Measurements from ENCODE around the gene CERK.
A peak's percentile ranks its signal among the peaks of the same experiment; 100 is the strongest.
"Not testable (repeated sequence)": the region's sequence is repeated elsewhere in the genome, so short reads cannot be mapped to it uniquely, and the experiment has no call there.

CERK gene

DNA sequence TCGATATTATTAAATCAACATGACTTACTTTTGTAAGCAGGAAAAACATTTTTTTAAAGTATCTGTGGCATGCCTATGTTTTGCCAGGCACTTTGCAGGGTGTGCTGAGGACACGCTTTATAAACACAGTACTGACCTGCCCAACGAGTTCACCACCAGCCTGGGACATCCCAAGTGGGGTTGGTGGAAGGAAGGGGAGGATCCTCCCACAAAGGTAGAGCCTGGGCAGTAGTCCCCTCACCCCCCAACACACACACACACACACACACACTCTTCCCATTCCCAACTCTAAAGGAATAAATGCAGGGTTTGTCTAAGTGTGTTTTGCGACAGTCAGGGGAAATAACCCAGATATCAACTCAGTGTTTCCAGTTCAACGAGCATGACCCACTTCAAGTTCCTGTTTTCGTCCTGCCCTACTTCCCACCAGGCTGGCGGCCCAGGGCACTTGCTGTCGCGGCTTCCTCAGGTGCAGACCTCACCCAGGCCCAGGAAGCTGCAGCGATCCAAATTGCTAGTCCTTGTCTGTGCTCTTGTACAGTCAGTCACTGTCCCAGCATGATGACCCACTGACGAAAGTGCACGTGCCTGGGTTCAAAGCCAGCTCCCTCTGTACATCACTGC lies 3.1 kb downstream of the CERK start:
- peak; percentile 65 for DNase-seq (ENCODE audit: extremely low read depth, insufficient read length)
- Histone ChIP-seq H3K27me3 (replicated peaks; ENCODE audit: control insufficient read depth, insufficient read depth, low read length) (no peaks in the 10 kb centered on the region), H3K36me3 (ENCODE audit: control insufficient read depth, insufficient read depth, low read length) (no peaks in the 10 kb centered on the region; the same call in 1 of the 2 replicates), H3K4me3 (replicated peaks; ENCODE audit: low read depth, low read length) (peak overlapping the region; percentile 7)
- TF ChIP-seq, protein P1, sequence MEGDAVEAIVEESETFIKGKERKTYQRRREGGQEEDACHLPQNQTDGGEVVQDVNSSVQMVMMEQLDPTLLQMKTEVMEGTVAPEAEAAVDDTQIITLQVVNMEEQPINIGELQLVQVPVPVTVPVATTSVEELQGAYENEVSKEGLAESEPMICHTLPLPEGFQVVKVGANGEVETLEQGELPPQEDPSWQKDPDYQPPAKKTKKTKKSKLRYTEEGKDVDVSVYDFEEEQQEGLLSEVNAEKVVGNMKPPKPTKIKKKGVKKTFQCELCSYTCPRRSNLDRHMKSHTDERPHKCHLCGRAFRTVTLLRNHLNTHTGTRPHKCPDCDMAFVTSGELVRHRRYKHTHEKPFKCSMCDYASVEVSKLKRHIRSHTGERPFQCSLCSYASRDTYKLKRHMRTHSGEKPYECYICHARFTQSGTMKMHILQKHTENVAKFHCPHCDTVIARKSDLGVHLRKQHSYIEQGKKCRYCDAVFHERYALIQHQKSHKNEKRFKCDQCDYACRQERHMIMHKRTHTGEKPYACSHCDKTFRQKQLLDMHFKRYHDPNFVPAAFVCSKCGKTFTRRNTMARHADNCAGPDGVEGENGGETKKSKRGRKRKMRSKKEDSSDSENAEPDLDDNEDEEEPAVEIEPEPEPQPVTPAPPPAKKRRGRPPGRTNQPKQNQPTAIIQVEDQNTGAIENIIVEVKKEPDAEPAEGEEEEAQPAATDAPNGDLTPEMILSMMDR (IDR thresholded peaks at IDR 0.05; ENCODE audit: insufficient read depth, low read length, poor library complexity, severe bottlenecking): no peak

DNA sequence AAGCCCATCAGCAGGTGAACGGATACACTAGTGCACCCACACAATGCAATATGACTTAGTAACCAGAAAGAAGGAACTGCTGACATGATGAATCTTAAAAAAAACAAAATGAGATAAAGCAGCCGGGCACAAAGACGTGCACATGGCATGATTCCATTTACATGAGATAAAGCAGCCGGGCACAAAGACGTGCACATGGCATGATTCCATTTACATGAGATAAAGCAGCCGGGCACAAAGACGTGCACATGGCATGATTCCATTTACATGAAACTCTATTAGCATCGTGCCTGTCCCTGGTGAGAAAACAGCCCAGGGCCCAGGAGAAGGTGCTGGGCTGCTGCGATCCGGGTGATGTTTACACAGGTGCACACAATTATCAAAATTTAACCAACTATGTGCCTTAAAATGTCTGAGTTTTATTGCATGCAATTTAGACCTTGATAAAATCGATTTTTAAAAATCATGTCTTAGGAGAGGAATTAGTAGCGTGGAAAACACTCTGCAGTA lies 3.8 kb downstream of the CERK start:
- H3K27me3 ChIP-seq (replicated peaks; ENCODE audit: control insufficient read depth, insufficient read depth, low read length); H3K36me3 ChIP-seq (ENCODE audit: control insufficient read depth, insufficient read depth, low read length); H3K4me3 ChIP-seq (replicated peaks; ENCODE audit: low read depth, low read length); DNase-seq (ENCODE audit: extremely low read depth, insufficient read length): not testable (repeated sequence)

DNA sequence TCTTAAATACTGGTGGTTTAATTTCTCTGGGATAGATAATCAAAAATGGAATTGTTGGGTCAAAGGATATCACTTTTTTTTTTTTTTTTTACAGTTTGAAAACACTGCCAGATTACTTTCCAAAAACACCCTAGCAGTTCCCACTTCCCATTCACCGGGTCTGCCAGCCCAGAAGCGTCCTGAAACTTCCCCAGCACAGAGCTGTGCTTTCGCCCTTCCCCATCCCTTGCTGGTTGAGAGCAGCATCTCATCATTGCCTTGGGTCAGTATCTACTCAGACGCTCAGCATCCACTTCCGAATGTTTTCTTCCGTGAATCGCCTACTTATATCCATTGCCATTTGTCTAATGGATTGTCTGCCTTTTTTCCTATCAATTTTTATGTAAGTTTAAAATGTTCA lies 5.5 kb downstream of the CERK start:
- DNase-seq (ENCODE audit: extremely low read depth, insufficient read length): no peak
- Histone ChIP-seq H3K36me3 (ENCODE audit: control insufficient read depth, insufficient read depth, low read length) (peaks cover 2% of the 10 kb centered on the region), H3K4me3 (replicated peaks; ENCODE audit: low read depth, low read length) (no peak overlapping the region), H3K27me3 (replicated peaks; ENCODE audit: control insufficient read depth, insufficient read depth, low read length) (no peaks in the 10 kb centered on the region)
- TF ChIP-seq, protein P1 (IDR thresholded peaks at IDR 0.05; ENCODE audit: insufficient read depth, low read length, poor library complexity, severe bottlenecking): no peak

DNA sequence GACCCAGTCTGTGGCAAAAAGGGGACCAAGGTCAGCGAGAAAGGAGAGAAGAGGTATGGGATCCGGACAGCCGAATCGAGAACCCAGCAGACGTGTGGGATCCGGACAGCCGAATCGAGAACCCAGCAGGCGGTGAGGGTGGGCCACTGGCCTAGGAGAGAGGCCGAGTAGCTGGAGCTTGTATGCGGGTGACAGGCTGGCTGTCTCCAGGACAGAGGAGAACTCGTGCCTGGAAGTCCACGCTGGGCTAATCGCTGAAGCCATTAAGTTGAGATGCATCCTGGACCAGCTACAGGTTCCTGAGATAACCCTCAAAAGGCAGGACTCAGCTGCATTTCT lies 6.0 kb downstream of the CERK start:
- TF ChIP-seq, protein P1 (IDR thresholded peaks at IDR 0.05; ENCODE audit: insufficient read depth, low read length, poor library complexity, severe bottlenecking): no peak
- no peak overlapping the region for H3K4me3 ChIP-seq (replicated peaks; ENCODE audit: low read depth, low read length)
- H3K36me3 ChIP-seq (ENCODE audit: control insufficient read depth, insufficient read depth, low read length): peaks cover 2% of the 10 kb centered on the region
- no peak for DNase-seq (ENCODE audit: extremely low read depth, insufficient read length)
- H3K27me3 ChIP-seq (replicated peaks; ENCODE audit: control insufficient read depth, insufficient read depth, low read length): no peaks in the 10 kb centered on the region

DNA sequence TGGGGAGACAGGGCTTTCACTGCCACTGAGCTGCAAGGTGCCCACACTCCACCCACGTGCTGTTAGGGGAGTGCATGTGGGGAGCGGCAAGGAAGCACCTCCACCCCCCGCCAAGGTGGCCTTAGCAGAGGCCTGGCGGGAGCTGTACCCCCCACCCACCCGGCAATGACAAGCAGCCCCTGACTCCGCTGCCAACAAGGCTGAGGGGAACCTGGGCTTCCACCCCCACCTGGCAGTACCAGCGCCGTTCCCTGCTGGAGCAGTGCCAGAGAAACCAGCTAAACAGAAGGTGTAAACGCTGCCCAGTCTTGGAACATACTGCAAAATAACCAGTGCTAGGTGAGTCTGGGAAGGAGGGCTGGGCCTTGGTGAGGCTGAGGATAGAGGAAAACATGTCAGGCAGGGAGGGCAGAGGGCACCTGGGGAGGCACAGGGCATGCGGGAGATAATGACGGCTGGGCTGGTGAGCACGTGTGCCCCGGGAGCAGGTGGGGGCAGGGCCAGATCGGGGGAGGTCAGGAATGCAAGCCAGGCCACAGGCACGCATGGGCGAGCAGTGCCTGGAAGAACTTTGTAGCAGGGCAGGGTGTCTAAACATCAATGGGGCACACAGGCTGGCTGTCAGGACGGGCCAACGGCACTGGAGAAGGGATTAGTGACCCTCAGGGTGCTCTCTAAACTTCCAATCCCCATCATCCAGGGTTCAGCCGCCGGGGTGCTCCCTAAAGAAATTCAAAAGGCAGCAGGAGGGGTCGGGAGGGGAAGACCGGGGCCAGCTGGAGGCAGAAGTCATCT lies 6.6 kb downstream of the CERK start:
- TF ChIP-seq, protein P1 (IDR thresholded peaks at IDR 0.05; ENCODE audit: insufficient read depth, low read length, poor library complexity, severe bottlenecking): no peak
- Histone ChIP-seq H3K27me3 (replicated peaks; ENCODE audit: control insufficient read depth, insufficient read depth, low read length) (no peaks in the 10 kb centered on the region), H3K4me3 (replicated peaks; ENCODE audit: low read depth, low read length) (no peak overlapping the region), H3K36me3 (ENCODE audit: control insufficient read depth, insufficient read depth, low read length) (peaks cover 2% of the 10 kb centered on the region)
- DNase-seq (ENCODE audit: extremely low read depth, insufficient read length): no peak

DNA sequence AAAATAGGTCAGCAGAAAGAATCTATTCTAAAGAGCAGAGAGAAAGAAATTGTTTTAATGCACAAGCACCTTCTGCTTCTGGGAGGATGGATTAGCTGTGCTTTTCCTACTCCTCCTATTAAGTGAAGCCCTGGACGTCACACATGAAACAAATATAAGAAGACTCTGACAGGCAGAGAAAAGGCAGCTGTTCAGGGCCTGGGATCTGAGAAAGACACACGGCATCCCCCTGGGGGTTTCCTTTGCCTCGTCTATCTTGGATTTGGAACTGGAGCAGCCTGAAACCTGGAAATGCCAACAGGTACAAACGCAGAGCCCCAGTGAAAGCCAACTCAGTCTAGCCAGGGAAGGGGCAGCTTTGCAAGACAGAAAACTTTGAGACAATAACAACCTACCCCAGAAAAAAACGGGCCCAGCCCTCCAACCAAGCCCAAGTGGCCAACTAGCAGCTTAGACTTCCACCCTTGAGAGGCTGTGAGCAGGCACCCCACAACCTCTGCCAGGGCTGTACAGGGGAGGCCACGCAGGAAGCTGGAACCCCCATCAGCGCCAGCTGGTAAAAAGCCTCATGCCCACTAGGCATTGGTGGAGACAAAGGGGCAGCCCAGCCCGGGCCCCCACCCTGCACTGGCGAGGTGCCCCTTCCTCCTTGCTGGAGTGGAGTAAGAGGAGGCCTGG lies 7.3 kb downstream of the CERK start:
- no peak overlapping the region for H3K4me3 ChIP-seq (replicated peaks; ENCODE audit: low read depth, low read length)
- no peak for DNase-seq (ENCODE audit: extremely low read depth, insufficient read length)
- no peaks in the 10 kb centered on the region for H3K27me3 ChIP-seq (replicated peaks; ENCODE audit: control insufficient read depth, insufficient read depth, low read length)
- peaks cover 2% of the 10 kb centered on the region for H3K36me3 ChIP-seq (ENCODE audit: control insufficient read depth, insufficient read depth, low read length)
- TF ChIP-seq, protein P1 (IDR thresholded peaks at IDR 0.05; ENCODE audit: insufficient read depth, low read length, poor library complexity, severe bottlenecking): no peak
